Measurements from ENCODE around the gene RSRC1. TPM values are rescaled to one million over a fixed set of nuclear protein-coding genes. Genes with fewer than 3 reads are reported as not detected.

Gene RSRC1
- total RNA-seq, 1 donor from 2014 or later, result 38.5 TPM

GRCh38 chr3:158167737-158168557, 58.1 kb downstream of the RSRC1 start:
- no peak for DNase-seq (ENCODE audit: extremely low spot score in 2 of 2)
- no peak overlapping the region for H3K4me3 ChIP-seq
- no peaks in the 10 kb centered on the region for H3K36me3 ChIP-seq
- H3K27me3 ChIP-seq, result no peaks in the 10 kb centered on the region
- intact Hi-C loops (cut with DNase I), result no loop called here
- no peak overlapping the region for H3K27ac ChIP-seq
- H3K4me1 ChIP-seq, result peaks cover 6% of the 10 kb centered on the region
- TF ChIP-seq POLR2AphosphoS5 (IDR thresholded peaks at IDR 0.05; ENCODE audit: insufficient read depth in 1 of 2, low read depth in 1 of 2), result no peak
- TF ChIP-seq, protein P1, sequence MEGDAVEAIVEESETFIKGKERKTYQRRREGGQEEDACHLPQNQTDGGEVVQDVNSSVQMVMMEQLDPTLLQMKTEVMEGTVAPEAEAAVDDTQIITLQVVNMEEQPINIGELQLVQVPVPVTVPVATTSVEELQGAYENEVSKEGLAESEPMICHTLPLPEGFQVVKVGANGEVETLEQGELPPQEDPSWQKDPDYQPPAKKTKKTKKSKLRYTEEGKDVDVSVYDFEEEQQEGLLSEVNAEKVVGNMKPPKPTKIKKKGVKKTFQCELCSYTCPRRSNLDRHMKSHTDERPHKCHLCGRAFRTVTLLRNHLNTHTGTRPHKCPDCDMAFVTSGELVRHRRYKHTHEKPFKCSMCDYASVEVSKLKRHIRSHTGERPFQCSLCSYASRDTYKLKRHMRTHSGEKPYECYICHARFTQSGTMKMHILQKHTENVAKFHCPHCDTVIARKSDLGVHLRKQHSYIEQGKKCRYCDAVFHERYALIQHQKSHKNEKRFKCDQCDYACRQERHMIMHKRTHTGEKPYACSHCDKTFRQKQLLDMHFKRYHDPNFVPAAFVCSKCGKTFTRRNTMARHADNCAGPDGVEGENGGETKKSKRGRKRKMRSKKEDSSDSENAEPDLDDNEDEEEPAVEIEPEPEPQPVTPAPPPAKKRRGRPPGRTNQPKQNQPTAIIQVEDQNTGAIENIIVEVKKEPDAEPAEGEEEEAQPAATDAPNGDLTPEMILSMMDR (IDR thresholded peaks at IDR 0.05), result no peak
- TF ChIP-seq POLR2A (IDR thresholded peaks at IDR 0.05), result no peak
- H3K9me3 ChIP-seq, result no peaks in the 10 kb centered on the region

DNA sequence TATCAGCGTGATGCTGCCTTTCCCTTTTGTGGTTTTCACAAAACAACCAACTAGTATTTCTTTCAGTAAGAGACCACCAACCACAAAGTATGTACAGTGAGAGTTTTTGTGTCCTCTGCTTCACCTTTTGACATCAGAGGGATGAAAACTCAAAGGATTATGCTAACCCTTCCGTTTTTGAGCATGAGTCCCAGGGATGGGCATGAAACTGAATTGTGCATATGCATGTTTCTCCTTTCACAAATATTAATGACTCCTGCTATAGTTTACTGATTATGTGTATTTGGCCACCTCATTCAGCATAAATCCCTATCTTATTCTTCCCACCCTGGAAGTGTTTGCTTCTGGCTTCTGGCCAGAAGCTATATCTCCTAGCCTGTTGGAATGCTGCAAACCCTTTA, 59.2 kb downstream of the RSRC1 start:
- H3K4me3 ChIP-seq, result no peak overlapping the region
- H3K9me3 ChIP-seq, result no peaks in the 10 kb centered on the region
- H3K4me1 ChIP-seq, result peaks cover 6% of the 10 kb centered on the region
- H3K27me3 ChIP-seq, result no peaks in the 10 kb centered on the region
- no peaks in the 10 kb centered on the region for H3K36me3 ChIP-seq
- H3K27ac ChIP-seq, result no peak overlapping the region
- intact Hi-C loops (cut with DNase I), result no loop called here
- no peak for DNase-seq (ENCODE audit: extremely low spot score in 2 of 2)
- TF ChIP-seq POLR2AphosphoS5 (IDR thresholded peaks at IDR 0.05; ENCODE audit: insufficient read depth in 1 of 2, low read depth in 1 of 2), result no peak
- no peak for TF ChIP-seq POLR2A (IDR thresholded peaks at IDR 0.05)
- TF ChIP-seq, protein P1 (IDR thresholded peaks at IDR 0.05), result no peak

DNA sequence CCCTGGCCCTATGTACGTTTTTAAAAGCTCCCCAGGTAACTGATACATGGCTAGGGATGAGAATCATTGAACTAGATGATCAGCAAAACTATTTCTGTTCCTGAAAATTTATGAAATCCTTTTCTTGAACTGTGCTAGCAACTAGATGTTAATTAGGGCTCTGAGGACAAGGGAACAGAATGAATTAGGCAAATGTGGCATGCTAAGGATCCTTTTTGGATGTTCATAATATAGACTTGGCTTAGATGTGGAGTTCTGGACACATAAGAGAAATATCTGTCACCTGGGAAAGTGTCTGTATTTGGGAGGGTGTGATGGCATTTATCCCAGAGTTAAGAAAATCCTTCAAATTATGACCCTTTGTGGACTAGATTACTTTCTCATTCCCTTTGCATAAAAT, 71.2 kb downstream of the RSRC1 start:
- H3K36me3 ChIP-seq, result no peaks in the 10 kb centered on the region
- no peaks in the 10 kb centered on the region for H3K9me3 ChIP-seq
- no peak for TF ChIP-seq POLR2AphosphoS5 (IDR thresholded peaks at IDR 0.05; ENCODE audit: insufficient read depth in 1 of 2, low read depth in 1 of 2)
- TF ChIP-seq POLR2A (IDR thresholded peaks at IDR 0.05), result no peak
- TF ChIP-seq, protein P1 (IDR thresholded peaks at IDR 0.05), result no peak
- DNase-seq (ENCODE audit: extremely low spot score in 2 of 2), result no peak
- intact Hi-C loops (cut with DNase I), result no loop called here
- no peaks in the 10 kb centered on the region for H3K27me3 ChIP-seq
- H3K27ac ChIP-seq, result no peak overlapping the region
- H3K4me3 ChIP-seq, result no peak overlapping the region
- peaks cover 9% of the 10 kb centered on the region for H3K4me1 ChIP-seq

- DNase-seq (ENCODE audit: extremely low spot score in 2 of 2), result no peak
- intact Hi-C loops (cut with DNase I), result no loop called here
- Histone ChIP-seq H3K36me3 (no peaks in the 10 kb centered on the region), H3K4me3 (no peak overlapping the region), H3K27me3 (no peaks in the 10 kb centered on the region), H3K27ac (no peak overlapping the region), H3K9me3 (no peaks in the 10 kb centered on the region), H3K4me1 (peaks cover 9% of the 10 kb centered on the region)
- TF ChIP-seq POLR2AphosphoS5 (IDR thresholded peaks at IDR 0.05; ENCODE audit: insufficient read depth in 1 of 2, low read depth in 1 of 2) (no peak), POLR2A (IDR thresholded peaks at IDR 0.05) (no peak)
- TF ChIP-seq, protein P1 (IDR thresholded peaks at IDR 0.05), result no peak
Observed at GRCh38 chr3:158185711-158186110, 75.8 kb downstream of the RSRC1 start.

- H3K4me3 ChIP-seq, result no peak overlapping the region
Observed at GRCh38 chr3:158200955-158201354, 91.1 kb downstream of the RSRC1 start.

More at GRCh38 chr3:158200955-158201354, 91.1 kb downstream of the RSRC1 start:
- TF ChIP-seq POLR2AphosphoS5 (IDR thresholded peaks at IDR 0.05; ENCODE audit: insufficient read depth in 1 of 2, low read depth in 1 of 2), result no peak
- H3K27me3 ChIP-seq, result no peaks in the 10 kb centered on the region
- no peaks in the 10 kb centered on the region for H3K4me1 ChIP-seq
- H3K27ac ChIP-seq, result no peak overlapping the region
- intact Hi-C loops (cut with DNase I), result no loop called here
- no peak for DNase-seq (ENCODE audit: extremely low spot score in 2 of 2)
- peaks cover 7% of the 10 kb centered on the region for H3K9me3 ChIP-seq
- peaks cover 0 to 4% of the 10 kb centered on the region in 2 donors for H3K36me3 ChIP-seq
